ENCODE results near the gene MED17.

MED17 gene

GRCh38 chr11:93857413-93858120 lies 73.5 kb downstream of the MED17 start:
- DNase-seq: no peak

GRCh38 chr11:93858121-93858775 lies 74.2 kb downstream of the MED17 start:
- no peak for DNase-seq

GRCh38 chr11:93861808-93862207 lies 77.7 kb downstream of the MED17 start:
- no peak for DNase-seq
